ENCODE measurements around the gene AGBL1.

Gene AGBL1

DNA sequence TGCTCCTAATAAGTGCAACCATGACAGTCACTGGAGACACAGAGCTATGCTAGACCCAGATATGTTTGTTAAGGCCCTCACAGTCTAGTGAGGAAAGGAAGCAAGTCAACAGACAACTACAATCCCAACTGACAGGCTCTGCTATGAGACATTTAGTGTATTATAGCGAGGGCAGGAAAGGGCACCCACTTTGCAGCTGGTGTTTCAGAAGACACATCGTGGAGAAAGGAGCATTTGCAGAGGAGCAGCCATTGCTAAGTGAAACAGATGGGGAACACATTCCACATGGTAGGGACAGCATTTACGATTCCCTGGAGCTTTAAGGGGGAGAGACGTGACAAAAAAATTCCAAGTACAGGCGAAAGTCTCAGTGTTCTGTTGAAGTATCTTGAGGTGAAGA, 685.6 kb downstream of the AGBL1 start:
- H3K4me1 ChIP-seq (ENCODE audit: control insufficient read depth, insufficient read depth, low read length), result peaks cover 7% of the 10 kb centered on the region; the same call in 1 of the 2 replicates
- H3K27ac ChIP-seq (ENCODE audit: extremely low read depth, low read depth, low read length), result no peak overlapping the region
- TF ChIP-seq ZBTB49 (tag by site-specific recombination; IDR thresholded peaks at IDR 0.05; ENCODE audit: low read depth), result no peak
- CTCF ChIA-PET, result no interaction called here
- POLR2A ChIA-PET, result no interaction called here
- H3K4me3 ChIP-seq (ENCODE audit: low read depth, low read length), result no peak overlapping the region
- no peaks in the 10 kb centered on the region for H3K36me3 ChIP-seq (ENCODE audit: control insufficient read depth in 2 of 2, insufficient read depth in 1 of 2, low read length in 2 of 2)
- no peaks in the 10 kb centered on the region for H3K9me3 ChIP-seq (ENCODE audit: control insufficient read depth, insufficient read depth, low read depth, low read length)

DNA sequence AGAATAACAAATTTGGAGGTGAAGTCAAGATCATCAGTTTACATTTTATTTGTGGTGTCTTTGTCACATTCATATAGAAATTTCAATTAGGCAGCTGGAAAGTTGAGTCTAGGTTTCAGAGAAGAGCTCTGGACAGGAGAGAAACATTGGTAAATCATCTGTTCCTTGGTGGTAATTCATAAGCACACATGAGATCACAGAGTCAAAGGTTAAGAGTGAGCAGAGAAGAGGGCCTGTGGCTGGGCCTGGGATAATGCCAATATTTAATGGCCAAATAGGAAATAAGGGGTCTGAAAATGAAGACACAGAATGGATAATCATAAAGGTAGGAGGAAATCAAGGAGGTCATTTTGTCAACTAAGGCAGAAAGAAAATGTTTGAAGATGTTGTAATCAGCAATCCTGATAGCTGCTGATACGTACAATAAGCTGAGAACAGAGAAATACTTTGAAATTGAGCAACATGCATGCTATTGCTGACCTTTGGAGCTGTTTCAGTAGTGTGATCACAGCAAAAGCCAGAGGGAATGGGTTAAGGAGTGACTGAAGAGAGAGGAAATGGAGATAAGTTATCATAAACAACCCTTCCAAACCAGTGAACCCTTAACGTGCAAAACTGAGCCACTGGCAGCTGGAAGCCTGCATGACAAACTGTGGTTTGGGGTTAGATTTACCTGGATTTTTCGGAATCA, 692.8 kb downstream of the AGBL1 start:
- ChIA-PET POLR2A (no interaction called here), CTCF (interaction anchor here (0.6 kb wide), 1 partner anchor 1172 kb away, joined by 3 read pairs; no protein-coding TSS in a partner anchor)
- Histone ChIP-seq H3K36me3 (ENCODE audit: control insufficient read depth in 2 of 2, insufficient read depth in 1 of 2, low read length in 2 of 2) (no peaks in the 10 kb centered on the region), H3K4me1 (ENCODE audit: control insufficient read depth, insufficient read depth, low read length) (0 out of 2 replicates have a peak, but pooled peaks cover 4% of the 10 kb centered on the region), H3K9me3 (ENCODE audit: control insufficient read depth, insufficient read depth, low read depth, low read length) (no peaks in the 10 kb centered on the region), H3K27ac (ENCODE audit: extremely low read depth, low read depth, low read length) (no peak overlapping the region), H3K4me3 (ENCODE audit: low read depth, low read length) (no peak overlapping the region)
- TF ChIP-seq ZNF433 (tag by site-specific recombination; IDR thresholded peaks at IDR 0.05; ENCODE audit: low read depth), result no peak
- no peak for TF ChIP-seq ZNF335 (tag by site-specific recombination; conservative IDR thresholded peaks at IDR 0.05)

- ChIA-PET CTCF (interaction anchor here (1.0 kb wide), 1 partner anchor 15 kb away, joined by 3 read pairs; no protein-coding TSS in a partner anchor), POLR2A (no interaction called here)
- H3K36me3 ChIP-seq (ENCODE audit: control insufficient read depth in 2 of 2, insufficient read depth in 1 of 2, low read length in 2 of 2), result no peaks in the 10 kb centered on the region
- TF ChIP-seq INSM2 (tag by site-specific recombination; IDR thresholded peaks at IDR 0.05) (no peak), ZNF544 (tag by site-specific recombination; IDR thresholded peaks at IDR 0.05) (no peak), ZNF311 (tag by site-specific recombination; IDR thresholded peaks at IDR 0.05; ENCODE audit: borderline replicate concordance) (no peak), YY2 (tag by site-specific recombination; IDR thresholded peaks at IDR 0.05) (no peak), ZNF670 (tag by site-specific recombination; IDR thresholded peaks at IDR 0.05; ENCODE audit: low read depth) (no peak), ZNF138 (tag by site-specific recombination; IDR thresholded peaks at IDR 0.05; ENCODE audit: borderline replicate concordance) (no peak), ZNF624 (tag by site-specific recombination; IDR thresholded peaks at IDR 0.05) (no peak), ZNF791 (tag by site-specific recombination; IDR thresholded peaks at IDR 0.05) (no peak), ZNF548 (tag by site-specific recombination; IDR thresholded peaks at IDR 0.05) (no peak), ZNF214 (tag by site-specific recombination; IDR thresholded peaks at IDR 0.05; ENCODE audit: borderline replicate concordance) (no peak), SP2 (tag by site-specific recombination; IDR thresholded peaks at IDR 0.05) (no peak), ZNF513 (tag by site-specific recombination; IDR thresholded peaks at IDR 0.05) (no peak), GLIS2 (tag by site-specific recombination; IDR thresholded peaks at IDR 0.05) (no peak)
- TF ChIP-seq, protein P1, sequence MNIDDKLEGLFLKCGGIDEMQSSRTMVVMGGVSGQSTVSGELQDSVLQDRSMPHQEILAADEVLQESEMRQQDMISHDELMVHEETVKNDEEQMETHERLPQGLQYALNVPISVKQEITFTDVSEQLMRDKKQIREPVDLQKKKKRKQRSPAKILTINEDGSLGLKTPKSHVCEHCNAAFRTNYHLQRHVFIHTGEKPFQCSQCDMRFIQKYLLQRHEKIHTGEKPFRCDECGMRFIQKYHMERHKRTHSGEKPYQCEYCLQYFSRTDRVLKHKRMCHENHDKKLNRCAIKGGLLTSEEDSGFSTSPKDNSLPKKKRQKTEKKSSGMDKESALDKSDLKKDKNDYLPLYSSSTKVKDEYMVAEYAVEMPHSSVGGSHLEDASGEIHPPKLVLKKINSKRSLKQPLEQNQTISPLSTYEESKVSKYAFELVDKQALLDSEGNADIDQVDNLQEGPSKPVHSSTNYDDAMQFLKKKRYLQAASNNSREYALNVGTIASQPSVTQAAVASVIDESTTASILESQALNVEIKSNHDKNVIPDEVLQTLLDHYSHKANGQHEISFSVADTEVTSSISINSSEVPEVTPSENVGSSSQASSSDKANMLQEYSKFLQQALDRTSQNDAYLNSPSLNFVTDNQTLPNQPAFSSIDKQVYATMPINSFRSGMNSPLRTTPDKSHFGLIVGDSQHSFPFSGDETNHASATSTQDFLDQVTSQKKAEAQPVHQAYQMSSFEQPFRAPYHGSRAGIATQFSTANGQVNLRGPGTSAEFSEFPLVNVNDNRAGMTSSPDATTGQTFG (tag by site-specific recombination; IDR thresholded peaks at IDR 0.05; ENCODE audit: borderline replicate concordance), result no peak
- TF ChIP-seq, protein P2, sequence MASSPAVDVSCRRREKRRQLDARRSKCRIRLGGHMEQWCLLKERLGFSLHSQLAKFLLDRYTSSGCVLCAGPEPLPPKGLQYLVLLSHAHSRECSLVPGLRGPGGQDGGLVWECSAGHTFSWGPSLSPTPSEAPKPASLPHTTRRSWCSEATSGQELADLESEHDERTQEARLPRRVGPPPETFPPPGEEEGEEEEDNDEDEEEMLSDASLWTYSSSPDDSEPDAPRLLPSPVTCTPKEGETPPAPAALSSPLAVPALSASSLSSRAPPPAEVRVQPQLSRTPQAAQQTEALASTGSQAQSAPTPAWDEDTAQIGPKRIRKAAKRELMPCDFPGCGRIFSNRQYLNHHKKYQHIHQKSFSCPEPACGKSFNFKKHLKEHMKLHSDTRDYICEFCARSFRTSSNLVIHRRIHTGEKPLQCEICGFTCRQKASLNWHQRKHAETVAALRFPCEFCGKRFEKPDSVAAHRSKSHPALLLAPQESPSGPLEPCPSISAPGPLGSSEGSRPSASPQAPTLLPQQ (tag by site-specific recombination; IDR thresholded peaks at IDR 0.05), result no peak
- H3K9me3 ChIP-seq (ENCODE audit: control insufficient read depth, insufficient read depth, low read depth, low read length), result no peaks in the 10 kb centered on the region
- H3K4me1 ChIP-seq (ENCODE audit: control insufficient read depth, insufficient read depth, low read length), result no peaks in the 10 kb centered on the region
- no peak overlapping the region for H3K27ac ChIP-seq (ENCODE audit: extremely low read depth, low read depth, low read length)
- no peak overlapping the region for H3K4me3 ChIP-seq (ENCODE audit: low read depth, low read length)
Observed at GRCh38 chr15:86773736-86774135, 694.1 kb downstream of the AGBL1 start.
